Panc1 (cell line): Measurements from ENCODE around the gene MSTN.

ENCODE experiments used
- CTCF ChIP-seq: fragments of 450-650 bp; IDR thresholded peaks from 2 replicates; pipeline ENCODE4 v1.5.1; 2017; ENCODE audit warnings: mild to moderate bottlenecking
- SIN3A ChIP-seq: IDR thresholded peaks from 2 replicates; pipeline ENCODE4 v1.6.1; 2012; ENCODE audit warnings: low read depth, mild to moderate bottlenecking, low read length, moderate library complexity, borderline replicate concordance; ENCODE audit not compliant: insufficient read depth

DNA sequence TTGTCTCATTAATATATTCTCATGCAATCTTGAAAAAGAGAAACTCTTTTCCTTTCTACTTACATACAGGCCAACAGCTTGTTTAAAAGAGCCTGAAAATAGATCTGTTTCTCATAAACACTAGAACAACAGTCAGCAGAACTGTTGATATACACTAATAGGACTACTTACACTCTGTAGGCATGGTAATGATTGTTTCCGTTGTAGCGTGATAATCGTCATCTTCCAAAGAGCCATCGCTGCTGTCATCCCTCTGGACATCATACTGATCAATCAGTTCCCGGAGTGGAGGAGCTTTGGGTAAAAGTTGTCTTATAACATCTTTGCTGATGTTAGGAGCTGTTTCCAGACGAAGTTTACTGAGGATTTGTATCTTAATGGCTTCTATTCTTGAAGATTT is 476 bp downstream of the MSTN start:
- TF ChIP-seq SIN3A (no peak), CTCF (no peak)
